Skeletal muscle tissue (tissue), 4 donors: ENCODE measurements around the gene ZCCHC10. TPM values are rescaled to one million over a fixed set of nuclear protein-coding genes. Genes with fewer than 3 reads are reported as not detected.
"Not testable (repeated sequence)": the region's sequence is repeated elsewhere in the genome, so short reads cannot be mapped to it uniquely, and the experiment has no call there.

Experiments used
- H3K27ac ChIP-seq: one replicate; pipeline ENCODE4 v1.7.0; 2013; ENCODE audit warnings: mild to moderate bottlenecking, low read depth, low read length, inconsistent platforms
- H3K27me3 ChIP-seq, 3 donors: one replicate each; pipeline ENCODE4 v1.7.0; 2013; ENCODE audit warnings: low read length in 3 of 3; ENCODE audit not compliant: control insufficient read depth in 3 of 3, insufficient read depth in 3 of 3
- H3K36me3 ChIP-seq, 3 donors: one replicate each; pipeline ENCODE4 v1.7.0; 2013; ENCODE audit warnings: low read length in 3 of 3; ENCODE audit not compliant: control insufficient read depth in 3 of 3, insufficient read depth in 3 of 3
- H3K4me1 ChIP-seq, 3 donors: one replicate each; pipeline ENCODE4 v1.7.0; 2013; ENCODE audit warnings: low read length in 3 of 3, mild to moderate bottlenecking in 3 of 3; ENCODE audit not compliant: control insufficient read depth in 3 of 3, insufficient read depth in 3 of 3
- H3K4me3 ChIP-seq, 3 donors: one replicate each; pipeline ENCODE4 v1.7.0; 2013; ENCODE audit warnings: low read length in 3 of 3
- H3K9ac ChIP-seq, 3 donors: one replicate each; pipeline ENCODE4 v1.7.0; 2013; ENCODE audit warnings: low read length in 3 of 3, mild to moderate bottlenecking in 3 of 3, moderate library complexity in 2 of 3, low read depth in 1 of 3
- H3K9me3 ChIP-seq, 3 donors: one replicate each; pipeline ENCODE4 v1.7.0; 2013; ENCODE audit warnings: low read length in 3 of 3; ENCODE audit not compliant: control insufficient read depth in 3 of 3
- total RNA-seq: library from RNA; depleted of rRNA; stranded (reverse); fragments of >200 nt; gene quantifications from one replicate; pipeline ENCODE4 v1.2.3, GENCODE V29; 2014
- donor health status: Osteomylitis.

The ZCCHC10 gene
- total RNA-seq, 1 donor from 2014 or later = 11.0 TPM

DNA sequence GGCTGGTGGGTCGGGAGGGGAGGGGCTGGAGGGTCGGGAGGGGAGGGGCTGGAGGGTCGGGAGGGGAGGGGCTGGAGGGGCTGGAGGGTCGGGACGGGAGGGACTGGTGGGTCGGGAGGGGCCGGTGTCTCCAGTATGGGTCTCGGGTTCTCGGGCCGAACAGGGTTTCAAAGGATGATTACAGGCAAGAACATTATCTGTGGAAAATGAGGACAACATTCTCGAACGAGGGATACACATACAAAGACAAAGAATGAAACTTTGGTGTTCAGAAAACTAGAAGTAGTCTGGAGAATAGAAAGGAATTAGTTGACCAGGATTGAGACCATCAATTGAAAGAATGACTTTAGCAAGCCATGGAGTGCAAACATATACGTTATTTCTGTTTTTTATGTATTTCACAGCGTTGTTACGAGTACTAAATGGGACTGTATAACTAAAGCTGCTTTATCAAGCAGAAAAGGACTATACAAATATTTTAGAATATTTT, 360 bp upstream of the ZCCHC10 start:
- Histone ChIP-seq H3K4me1 (peaks cover 2 to 6% (median 4%) of the 10 kb centered on the region in 3 donors), H3K27ac (peak overlapping the region; percentile 98), H3K27me3 (no peaks in the 10 kb centered on the region), H3K4me3 (peak overlapping the region; percentile 3 to 93 (median 28)), H3K9ac (peak overlapping the region in 2 of 3 donors; percentile 5 to 34), H3K9me3 (no peaks in the 10 kb centered on the region), H3K36me3 (peaks cover 0 to 2% (median 0%) of the 10 kb centered on the region in 3 donors)

DNA sequence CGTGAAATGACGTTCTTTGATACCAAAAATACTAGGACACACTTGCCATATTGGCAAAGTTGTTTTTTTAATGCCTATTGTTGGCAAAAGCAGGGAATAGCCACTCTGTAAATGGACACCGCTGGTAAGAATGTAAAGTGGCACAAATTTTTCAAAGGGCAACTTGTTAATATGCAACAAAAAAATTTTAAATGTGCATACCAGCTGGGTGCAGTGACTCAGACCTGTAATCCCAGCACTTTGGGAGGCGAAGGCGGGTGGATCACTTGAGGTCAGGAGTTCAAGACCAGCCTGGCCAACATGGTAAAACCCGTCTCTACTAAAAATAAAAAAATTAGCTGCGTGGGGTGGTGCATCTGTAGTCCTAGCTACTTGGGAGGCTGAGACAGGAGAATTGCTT, 6.9 kb downstream of the ZCCHC10 start:
- not testable (repeated sequence) for H3K9me3 ChIP-seq, H3K4me3 ChIP-seq, H3K27ac ChIP-seq, H3K4me1 ChIP-seq, H3K27me3 ChIP-seq, H3K9ac ChIP-seq
- H3K36me3 ChIP-seq = peaks cover 7 to 13% (median 11%) of the 10 kb centered on the region in 3 donors

DNA sequence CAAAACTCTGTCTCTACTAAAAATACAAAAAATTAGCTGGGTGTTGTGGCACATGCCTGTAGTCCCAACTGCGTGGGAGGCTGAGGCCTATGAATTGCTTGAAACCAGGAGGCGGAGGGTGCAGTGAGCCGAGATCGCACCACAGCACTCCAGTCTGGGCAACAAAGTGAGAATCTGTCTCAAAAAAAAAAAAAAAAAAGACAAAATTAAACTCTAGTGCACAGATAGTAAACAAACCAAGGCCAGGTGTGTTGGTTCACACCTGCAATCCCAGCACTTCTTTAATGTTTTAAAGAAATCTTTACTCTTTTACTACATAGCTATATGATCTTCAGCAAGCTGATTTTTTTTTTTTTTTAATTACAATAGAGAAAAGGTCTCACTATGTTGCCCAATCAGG, 8.4 kb downstream of the ZCCHC10 start:
- H3K9ac ChIP-seq = no peak overlapping the region

DNA sequence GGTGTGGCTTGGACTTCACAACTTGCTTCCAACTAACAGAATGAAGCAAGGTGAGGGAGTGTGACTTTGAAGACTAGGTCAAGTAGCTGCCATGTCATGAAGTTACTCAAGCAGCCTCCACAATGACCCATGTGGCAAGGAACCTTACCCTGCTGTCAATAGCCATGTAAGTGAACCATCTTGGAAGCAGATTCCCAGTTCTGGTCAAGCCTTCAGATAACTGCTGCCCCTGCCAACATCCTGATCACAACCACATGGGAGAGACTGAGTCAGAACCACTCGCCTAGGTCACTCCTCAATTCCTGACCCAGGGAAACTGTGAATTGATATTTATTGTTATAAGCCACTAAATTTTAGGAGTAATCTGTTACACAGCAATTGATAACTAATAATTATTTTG, 10.9 kb downstream of the ZCCHC10 start:
- Histone ChIP-seq H3K9ac (no peak overlapping the region), H3K27me3 (no peaks in the 10 kb centered on the region), H3K36me3 (peaks cover 7 to 11% (median 11%) of the 10 kb centered on the region in 3 donors)

More for the DNA sequence above, 8.4 kb downstream of the ZCCHC10 start:
- Histone ChIP-seq H3K4me3 (no peak overlapping the region), H3K9me3 (no peaks in the 10 kb centered on the region), H3K27ac (no peak overlapping the region), H3K27me3 (no peaks in the 10 kb centered on the region), H3K36me3 (peaks cover 7 to 13% (median 11%) of the 10 kb centered on the region in 3 donors), H3K4me1 (no peaks in the 10 kb centered on the region)

DNA sequence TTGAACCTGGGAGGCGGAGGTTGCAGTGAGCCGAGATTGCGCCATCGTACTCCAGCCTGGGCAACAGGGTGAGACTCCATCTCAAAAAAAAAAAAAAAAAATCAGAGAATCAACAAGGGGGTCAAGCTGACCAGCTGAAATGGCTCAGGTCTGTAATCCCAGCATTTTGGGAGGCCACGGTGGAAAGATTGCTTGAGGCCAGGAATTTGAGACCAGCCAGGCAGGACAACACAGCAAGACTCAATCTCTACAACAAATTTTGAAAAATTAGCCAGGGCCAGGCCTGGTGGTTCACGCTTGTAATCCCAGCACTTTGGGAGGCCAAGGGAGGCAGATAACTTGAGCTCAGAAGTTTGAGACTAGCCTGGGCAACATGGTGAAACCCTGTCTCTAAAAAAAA, 17.9 kb downstream of the ZCCHC10 start:
- not testable (repeated sequence) for H3K4me1 ChIP-seq, H3K27ac ChIP-seq, H3K9me3 ChIP-seq, H3K4me3 ChIP-seq, H3K9ac ChIP-seq, H3K27me3 ChIP-seq, H3K36me3 ChIP-seq

More for the DNA sequence above, 10.9 kb downstream of the ZCCHC10 start:
- Histone ChIP-seq H3K4me1 (no peaks in the 10 kb centered on the region), H3K4me3 (no peak overlapping the region), H3K9me3 (no peaks in the 10 kb centered on the region), H3K27ac (no peak overlapping the region)

DNA sequence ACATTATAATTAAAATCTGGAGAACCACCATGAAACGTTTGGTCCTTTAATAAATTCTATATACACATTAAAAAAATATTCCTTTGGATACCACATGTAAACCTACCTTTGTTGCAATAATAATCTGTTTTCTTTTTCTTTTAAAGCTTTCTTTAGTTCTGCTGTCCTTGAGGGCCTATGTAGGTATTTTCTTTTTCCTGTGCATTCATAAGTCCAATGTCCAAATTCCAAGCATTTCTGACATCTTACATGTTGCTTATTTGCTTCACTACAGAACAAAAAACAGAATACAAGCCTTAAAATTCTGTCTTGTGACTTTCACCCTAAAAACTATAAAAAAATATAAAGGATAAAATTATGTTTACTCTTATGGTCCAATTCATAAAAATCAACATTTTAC, 19.7 kb downstream of the ZCCHC10 start:
- no peaks in the 10 kb centered on the region for H3K9me3 ChIP-seq
- no peak overlapping the region for H3K4me3 ChIP-seq
- no peaks in the 10 kb centered on the region for H3K4me1 ChIP-seq
- no peak overlapping the region for H3K9ac ChIP-seq
- no peaks in the 10 kb centered on the region for H3K27me3 ChIP-seq
- peaks cover 0 to 10% (median 7%) of the 10 kb centered on the region in 3 donors for H3K36me3 ChIP-seq
- H3K27ac ChIP-seq = no peak overlapping the region

DNA sequence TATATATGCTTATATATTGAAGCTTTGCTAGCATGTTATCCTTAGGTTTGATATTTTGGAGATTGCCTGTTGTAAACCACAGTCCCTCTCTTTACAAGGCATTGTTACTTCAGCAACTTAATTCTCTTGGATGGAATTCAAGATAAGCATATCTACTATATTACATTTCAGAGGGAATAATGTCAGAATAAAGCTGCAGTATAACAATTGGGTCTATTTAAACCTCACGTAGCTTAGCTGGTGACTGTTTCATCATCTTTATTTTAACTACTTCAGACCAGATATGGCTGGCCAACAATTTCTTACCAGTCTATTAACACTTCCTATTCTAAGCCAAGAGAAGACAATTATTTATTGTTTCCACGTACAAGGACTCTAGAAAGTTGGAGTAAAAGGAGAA, 27.1 kb downstream of the ZCCHC10 start:
- Histone ChIP-seq H3K36me3 (peaks cover 0 to 13% (median 5%) of the 10 kb centered on the region in 3 donors), H3K4me1 (no peaks in the 10 kb centered on the region), H3K9ac (no peak overlapping the region), H3K27me3 (no peaks in the 10 kb centered on the region), H3K27ac (no peak overlapping the region), H3K4me3 (no peak overlapping the region), H3K9me3 (no peaks in the 10 kb centered on the region)

DNA sequence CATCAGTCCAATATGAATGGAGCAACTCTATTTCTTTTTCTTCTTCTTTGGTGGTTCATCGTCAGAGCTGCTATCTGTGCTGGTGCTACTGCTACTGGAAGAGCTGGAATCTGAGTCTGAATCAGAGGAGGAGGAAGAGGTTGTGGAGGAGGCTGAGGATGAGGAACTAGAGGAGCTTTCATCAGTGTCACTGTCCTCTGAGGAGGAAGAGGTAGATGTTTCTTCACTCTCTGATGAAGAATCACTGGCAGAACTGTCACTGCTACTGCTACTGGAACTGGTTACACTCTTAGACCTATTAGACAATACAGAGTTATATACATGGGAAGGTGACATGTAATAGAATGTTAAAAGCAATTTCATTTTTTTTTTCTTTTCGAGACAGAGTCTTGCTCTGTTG, 27.8 kb downstream of the ZCCHC10 start:
- no peaks in the 10 kb centered on the region for H3K27me3 ChIP-seq
- H3K4me1 ChIP-seq = no peaks in the 10 kb centered on the region
- no peak overlapping the region for H3K4me3 ChIP-seq
- H3K9ac ChIP-seq = no peak overlapping the region
- peaks cover 0 to 13% (median 5%) of the 10 kb centered on the region in 3 donors for H3K36me3 ChIP-seq
- no peak overlapping the region for H3K27ac ChIP-seq
- no peaks in the 10 kb centered on the region for H3K9me3 ChIP-seq

DNA sequence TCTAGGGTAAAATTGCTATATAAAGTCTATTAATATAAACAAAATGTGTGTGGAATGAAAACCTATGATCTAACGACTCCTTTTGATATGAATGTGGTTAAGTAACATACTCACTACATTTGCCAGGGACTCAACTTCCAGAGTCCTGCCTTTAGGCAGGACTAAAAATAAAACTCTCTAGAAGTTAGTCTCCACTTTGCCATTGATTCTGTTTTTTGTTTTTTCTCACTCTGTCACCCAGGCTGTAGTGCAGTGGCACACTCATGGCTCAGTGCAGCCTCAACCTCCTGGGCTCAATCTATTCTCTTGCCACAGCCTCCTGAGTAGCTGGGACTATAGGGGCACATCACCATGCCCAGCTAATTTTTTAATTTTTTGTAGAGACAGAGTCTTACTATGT, 30.0 kb downstream of the ZCCHC10 start:
- H3K27me3 ChIP-seq = no peaks in the 10 kb centered on the region
- no peak overlapping the region for H3K27ac ChIP-seq
- no peak overlapping the region for H3K4me3 ChIP-seq
- no peaks in the 10 kb centered on the region for H3K4me1 ChIP-seq
- H3K9ac ChIP-seq = no peak overlapping the region
- peaks cover 0 to 9% (median 0%) of the 10 kb centered on the region in 3 donors for H3K36me3 ChIP-seq
- no peaks in the 10 kb centered on the region for H3K9me3 ChIP-seq

DNA sequence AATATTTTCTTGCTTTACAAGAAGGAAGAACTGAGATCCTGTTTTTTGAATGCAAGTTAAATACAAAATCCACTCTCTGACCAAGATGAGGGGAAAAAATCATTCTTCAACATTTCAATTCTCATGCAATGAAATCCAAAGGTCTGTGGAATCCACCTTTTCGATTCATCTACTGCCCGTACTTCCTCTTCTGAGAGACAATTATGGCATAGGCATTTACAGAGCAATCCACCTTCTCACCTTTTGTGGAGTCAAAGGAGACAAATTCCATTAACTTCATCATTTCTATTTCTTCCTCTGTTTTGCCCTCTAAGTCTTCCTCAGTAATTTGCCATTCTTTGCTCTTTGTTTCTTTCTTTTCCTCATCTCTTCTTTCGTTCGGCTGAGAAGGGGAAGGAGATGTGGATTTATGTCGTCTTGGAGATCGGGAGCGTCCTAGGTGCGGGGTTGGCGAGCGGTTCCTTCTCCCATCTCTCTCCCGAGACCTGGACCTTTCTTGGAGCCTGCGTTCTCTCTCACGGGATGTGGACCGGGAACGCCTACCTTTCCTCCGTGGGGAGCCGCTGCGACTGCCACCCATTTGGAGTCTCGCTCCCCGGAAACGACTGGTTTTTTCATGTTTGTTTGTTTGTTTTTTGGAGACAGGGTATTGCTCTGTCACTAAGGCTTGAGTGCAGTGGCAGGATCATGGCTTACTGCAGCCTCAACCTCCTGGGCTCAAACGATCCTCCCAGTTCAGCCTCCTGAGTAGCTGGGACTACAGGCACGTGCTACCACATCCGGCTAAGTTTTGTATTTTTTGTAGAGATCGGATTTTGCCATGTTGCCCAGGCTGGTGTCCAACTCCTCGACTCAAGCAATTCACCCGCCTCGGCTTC, 38.6 kb downstream of the ZCCHC10 start:
- Histone ChIP-seq H3K27ac (no peak overlapping the region), H3K9me3 (no peaks in the 10 kb centered on the region), H3K27me3 (no peaks in the 10 kb centered on the region), H3K9ac (no peak overlapping the region), H3K36me3 (no peaks in the 10 kb centered on the region), H3K4me3 (no peak overlapping the region), H3K4me1 (no peaks in the 10 kb centered on the region)
